Stimulated activated CD4-positive, alpha-beta T cell treated with anti-CD3 and anti-CD28 coated beads, Interleukin-15, amount 100 ng/mL, for 24 hours (primary cell): ENCODE measurements around the gene SYNGR1.
"Not testable (repeated sequence)": the region's sequence is repeated elsewhere in the genome, so short reads cannot be mapped to it uniquely, and the experiment has no call there.

ENCODE experiments used
- DNase-seq: peaks from one replicate; pipeline ENCODE4 v3.0.0-alpha.2; 2020

The SYNGR1 gene

DNA sequence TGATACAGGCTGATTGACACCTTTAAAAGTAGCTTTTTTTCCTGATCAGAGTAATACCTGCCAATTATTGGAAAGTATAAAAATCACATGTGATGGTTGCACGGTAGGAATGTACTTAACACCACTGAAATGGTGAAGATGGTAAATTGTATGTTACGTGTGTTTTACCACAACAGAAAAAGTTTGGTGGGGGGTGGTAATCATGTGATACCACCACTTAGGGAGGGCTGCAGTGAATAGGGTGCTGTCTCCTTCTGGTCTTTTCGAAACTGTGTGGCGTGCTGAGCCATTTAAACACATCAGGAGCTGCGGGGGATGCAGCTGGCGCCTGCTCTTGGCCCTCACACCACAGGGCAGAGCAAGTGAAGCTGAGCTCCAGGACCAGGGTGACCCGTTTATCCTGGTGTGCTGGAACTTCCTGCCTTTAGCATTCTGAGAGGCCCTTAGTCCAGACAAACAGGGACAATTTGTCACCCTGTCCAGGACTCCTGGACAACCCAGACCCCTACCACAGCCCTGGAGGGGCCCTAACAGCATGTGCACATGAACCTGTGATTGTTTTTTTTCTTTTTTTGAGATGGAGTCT lies 2.6 kb downstream of the SYNGR1 start:
- DNase-seq: no peak

DNA sequence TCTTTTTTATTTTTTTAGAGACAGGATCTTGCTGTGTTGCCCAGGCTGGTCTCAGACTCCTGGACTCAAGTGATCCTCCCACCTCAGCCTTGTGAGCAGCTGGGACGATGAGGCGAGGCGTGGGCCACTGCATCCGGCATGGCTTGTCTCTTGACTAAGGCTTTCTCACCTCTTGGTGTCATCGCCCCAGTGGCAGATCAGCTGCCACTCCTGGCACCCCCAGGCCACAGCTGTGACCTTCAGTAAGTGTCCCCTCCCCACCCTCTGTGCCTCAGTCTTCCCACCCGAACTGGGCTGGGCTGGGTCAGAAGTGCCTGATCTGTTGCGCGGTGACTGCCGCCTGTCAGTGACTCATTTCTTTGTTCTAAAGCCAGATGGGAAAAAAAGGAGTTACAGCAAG lies 3.6 kb downstream of the SYNGR1 start:
- no peak for DNase-seq

DNA sequence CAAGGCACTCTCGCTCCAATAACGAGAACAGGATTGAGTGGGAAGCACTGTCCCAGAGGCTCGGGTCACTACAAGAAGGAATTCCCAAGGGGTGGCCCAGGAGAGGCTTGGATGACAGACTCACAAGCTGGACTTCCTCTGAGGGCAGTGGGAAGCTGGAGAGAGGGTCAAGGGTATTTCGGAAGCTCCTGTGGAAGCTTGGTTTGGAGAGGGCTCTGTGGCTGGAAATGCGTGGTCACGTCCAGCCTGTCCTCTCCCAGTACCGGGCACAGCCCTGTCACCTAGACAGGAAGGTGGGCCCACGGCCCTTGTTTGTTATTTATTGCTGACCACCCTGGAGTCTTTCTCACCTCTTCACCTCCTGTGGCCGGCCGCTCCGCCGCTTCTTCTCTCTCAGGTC lies 5.3 kb downstream of the SYNGR1 start:
- DNase-seq: no peak

DNA sequence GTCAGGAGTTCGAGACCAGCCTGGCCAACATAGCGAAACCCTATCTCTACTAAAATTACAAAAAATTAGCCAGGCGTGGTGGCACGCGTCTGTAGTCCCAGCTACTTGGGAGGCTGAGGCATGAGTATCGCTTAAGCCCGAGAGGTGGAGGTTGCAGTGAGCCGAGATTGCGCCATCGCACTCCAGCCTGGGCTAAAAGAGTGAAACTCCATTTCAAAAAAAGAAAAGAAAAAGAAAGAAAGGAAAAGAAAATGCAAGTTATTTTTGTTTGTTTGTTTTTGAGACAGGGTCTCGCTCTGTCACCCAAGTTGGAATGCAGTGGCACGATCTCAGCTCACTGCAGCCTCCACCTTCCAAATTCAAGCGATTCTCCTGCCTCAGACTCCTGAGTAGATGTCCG lies 6.0 kb downstream of the SYNGR1 start:
- not testable (repeated sequence) for DNase-seq

DNA sequence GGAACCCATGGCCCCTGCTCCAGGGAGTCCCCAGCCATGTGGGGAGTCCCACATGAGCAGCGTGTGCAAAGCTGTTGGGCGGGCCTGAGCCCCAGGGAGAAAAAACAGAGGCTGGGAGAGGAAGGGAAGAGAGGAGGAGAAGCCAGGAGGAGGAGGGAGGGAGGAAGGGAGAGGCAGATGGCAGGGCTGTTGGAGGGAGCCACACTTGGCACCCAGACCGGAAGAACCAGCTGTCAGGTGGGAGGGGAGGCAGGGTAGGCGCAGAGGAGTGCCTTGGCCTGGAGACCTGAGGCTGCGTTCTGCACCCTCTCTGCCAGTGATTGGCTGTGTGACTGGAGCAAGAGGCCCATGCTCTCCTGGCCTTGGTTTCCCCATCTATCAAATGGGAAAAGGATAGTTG lies 6.7 kb downstream of the SYNGR1 start:
- no peak for DNase-seq

DNA sequence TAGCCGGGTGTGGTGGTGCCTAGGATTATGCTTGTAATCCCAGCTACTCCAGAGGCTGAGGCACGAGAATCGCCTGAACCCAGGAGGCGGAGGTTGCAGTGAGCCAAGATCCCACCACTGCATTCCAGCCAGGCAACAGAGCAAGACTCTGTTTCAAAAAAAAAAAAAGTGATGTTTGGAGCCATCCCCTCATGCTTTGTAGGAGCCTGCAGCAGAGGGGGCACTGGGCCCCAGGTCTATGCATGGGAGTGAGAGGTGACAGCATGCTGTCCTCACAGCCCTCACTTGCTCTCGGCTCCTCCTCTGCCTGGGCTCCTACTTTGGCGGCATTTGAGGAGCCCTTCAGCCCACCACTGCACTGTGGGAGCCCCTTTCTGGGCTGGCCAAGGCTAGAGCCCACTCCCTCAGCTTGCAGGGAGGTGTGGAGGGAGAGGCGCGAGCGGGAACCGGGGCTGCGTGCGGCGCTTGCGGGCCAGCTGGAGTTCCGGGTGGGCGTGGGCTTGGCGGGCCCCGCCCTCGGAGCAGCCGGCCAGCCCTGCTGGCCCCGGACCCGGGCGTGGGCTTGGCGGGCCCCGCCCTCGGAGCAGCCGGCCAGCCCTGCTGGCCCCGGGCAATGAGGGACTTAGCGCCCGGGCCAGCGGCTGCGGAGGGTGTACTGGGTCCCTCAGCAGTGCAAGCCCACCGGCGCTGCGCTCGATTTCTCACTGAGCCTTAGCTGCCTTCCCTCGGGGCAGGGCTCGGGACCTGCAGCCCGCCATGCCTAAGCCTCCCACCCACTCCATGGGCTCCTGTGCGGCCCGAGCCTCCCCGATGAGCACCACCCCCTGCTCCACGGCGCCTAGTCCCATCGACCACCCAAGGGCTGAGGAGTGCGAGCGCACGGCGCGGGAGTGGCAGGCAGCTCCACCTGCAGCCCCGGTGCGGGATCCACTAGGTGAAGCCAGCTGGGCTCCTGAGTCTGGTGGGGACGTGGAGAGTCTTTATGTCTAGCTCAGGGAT lies 7.6 kb downstream of the SYNGR1 start:
- DNase-seq: not testable (repeated sequence)

DNA sequence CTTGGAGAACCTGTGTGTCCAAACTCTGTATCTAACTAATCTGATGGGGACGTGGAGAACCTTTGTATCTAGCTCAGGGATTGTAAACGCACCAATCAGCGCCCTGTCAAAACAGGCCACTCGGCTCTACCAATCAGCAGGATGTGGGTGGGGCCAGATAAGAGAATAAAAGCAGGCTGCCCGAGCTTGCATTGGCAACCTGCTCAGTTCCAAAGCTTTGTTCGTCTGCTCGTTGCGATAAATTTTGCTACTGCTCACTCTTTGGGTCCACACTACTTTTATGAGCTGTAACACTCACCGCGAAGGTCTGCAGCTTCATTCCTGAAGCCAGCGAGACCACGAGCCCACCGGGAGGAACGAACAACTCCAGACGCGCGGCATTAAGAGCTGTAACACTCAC lies 8.4 kb downstream of the SYNGR1 start:
- DNase-seq: not testable (repeated sequence)

DNA sequence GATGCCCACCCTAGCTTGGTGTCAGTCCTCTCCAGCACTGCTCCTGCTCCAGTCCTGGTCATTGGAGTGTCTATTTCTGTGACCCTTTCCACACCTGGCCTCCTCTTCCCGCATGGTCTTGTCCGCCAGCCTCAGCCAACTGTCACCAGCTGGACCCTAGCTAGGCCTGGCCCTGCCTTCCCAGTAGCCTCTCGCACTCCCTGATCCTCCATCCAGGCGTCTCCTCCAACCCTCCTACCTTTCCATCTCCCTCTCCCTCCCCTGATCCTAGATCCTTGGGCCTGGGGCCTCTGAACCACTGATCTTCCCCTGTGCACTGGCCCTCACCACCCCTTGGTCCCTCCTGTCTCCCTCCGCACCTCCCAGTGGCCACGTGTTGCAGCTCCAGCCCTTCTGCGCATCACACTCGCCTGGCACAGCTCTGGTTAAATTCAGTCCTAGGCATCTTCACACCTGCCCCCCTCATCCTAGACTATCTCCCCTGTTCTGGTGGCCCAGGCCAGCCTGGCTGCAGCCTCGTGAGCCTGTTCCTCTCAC lies 9.9 kb downstream of the SYNGR1 start:
- DNase-seq: no peak

DNA sequence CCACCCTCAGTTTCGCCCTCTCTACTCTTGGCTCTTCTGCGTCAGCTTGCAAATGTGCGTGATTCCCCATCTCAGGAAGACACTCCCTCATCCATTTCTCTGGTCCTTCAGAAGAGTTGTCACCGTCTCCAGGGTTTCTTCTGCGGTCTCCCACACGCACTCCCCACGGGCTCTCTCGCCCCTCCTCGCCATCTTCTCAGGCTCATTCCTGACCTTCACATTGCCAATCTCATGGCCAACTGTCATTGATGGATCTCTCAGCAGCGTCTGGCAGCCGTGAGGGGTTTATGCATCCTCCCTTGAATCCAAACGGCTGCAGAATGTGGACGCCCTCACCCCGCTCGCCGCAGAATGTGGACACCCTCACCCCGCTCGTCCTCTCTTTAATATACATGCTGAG lies 10.5 kb downstream of the SYNGR1 start:
- DNase-seq: no peak

DNA sequence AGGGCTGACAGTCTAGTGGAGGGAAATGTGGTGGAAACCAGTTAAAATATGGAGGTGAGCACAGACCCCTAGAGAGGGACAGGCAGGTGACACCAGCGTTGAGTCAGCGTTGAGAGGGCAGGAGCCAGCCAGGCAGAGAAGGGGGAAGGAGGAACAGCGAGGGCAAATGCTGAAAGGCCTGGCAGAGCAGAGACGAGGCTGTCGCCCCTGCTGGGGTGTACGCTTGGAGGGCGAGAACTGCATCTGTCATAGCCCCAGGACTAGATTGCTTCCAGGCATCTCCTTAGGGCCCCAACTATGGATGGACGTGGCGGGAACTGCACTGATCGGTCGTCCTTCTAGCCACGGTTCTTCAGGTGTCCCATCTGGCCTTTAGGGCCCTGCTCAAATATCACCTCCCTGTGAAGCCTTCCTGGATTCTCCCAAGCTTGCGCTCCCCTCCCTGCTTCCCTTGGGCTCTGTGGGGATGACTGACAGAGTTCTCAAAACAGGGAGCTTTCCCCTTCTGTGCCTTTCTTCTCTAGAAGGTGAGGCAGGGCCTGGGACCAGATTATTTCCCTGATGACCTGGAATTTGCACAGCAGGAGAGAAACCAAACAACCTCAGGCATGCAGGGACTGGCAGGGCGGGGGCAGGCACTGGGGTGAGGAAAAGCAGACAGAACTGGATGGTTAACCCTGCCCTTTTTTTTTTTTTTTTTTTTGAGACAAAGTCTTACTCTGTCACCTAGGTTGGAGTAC lies 11.1 kb downstream of the SYNGR1 start:
- no peak for DNase-seq

DNA sequence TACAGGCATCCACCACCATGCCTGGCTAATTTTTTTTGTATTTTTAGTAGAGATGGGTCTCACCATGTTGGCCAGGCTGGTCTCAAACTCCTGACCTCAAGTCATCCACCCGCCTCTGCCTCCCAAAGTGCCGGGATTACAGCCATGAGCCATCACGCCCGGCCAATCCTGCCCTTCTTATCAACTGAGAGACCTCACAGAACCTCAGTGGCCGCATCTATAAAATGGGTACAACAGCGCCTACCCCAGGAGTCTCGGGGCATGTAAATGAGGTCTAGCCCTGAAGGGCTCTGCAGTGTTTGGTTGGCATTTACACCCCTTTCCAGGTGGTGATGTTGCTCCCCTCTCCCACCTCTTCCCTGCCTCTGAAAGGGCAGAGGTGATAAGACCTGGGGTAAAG lies 11.7 kb downstream of the SYNGR1 start:
- no peak for DNase-seq

DNA sequence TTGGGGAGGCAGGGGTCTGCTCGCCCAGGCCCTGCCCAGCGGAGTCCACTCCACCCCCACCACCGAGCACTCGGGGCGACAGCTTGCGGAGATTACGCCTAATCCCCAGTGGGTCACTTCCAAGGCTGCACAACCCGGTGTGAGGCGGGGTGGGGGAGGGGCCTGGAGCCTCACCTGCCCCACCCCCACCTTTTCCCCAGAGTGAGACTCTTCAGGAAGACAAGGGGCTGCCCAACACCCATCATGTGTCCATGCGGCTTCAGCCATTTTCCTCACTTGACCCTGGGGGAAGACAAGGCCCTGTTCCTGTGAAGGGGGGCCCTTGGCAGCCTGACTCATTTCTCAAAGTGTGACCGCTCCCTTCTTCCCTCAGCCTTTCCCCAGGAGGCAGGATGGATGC lies 12.5 kb downstream of the SYNGR1 start:
- DNase-seq: no peak

DNA sequence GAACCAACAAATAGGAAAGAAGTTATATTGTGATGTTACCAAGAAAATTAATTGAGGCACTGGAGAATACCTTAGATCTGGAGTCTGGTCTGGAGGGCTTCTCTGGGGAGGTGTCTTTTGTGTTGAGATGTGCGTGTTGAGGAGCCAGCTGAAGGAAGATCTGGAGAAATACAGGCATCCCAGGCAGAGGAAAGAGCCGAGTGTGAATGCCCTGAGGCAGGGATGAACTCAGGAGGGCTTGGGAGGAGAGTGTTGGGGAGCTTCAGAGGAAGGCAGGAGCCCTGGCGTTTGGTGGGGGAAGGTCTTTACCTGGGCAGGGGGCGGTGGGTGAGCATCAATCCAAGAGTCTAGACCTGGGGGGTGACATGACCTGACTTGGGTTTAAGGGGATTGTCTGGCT lies 13.1 kb downstream of the SYNGR1 start:
- DNase-seq: no peak

DNA sequence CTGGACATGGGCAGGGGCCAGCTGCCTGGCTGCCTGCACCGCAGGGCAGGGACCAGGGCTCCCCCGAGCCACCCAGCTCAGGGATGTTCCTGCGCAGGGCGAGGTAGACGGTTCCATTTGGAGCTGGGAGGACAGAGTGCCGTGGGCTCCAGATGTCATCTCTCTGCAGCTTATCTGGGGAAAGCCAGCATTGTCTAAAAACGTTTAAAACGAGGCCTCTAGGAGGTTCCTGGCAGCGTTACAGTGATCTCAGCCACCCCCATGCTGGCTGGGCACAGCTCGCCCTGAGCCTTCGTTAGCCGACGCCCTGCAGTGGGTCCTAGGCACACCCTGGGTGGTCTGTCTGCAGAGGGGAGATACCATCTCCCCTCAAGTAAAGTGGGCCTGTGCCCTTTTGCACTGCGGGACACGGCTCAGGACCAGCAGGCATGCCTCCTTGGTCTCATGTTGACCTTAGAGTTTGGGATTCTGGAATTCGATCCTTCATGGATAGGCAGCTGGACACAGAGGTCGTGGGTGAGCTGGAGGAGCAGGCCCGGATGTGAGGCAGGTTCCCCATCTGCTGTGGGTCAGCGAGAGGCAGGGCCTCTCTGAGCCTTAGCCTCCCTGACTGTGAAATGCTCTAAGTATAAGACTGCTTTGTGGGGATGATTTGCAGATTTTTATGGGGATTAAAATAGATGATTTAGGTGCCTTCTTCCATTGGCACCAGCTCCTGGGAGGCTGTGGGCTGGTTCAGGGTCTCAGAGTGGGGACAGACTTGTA lies 14.1 kb downstream of the SYNGR1 start:
- DNase-seq: no peak

DNA sequence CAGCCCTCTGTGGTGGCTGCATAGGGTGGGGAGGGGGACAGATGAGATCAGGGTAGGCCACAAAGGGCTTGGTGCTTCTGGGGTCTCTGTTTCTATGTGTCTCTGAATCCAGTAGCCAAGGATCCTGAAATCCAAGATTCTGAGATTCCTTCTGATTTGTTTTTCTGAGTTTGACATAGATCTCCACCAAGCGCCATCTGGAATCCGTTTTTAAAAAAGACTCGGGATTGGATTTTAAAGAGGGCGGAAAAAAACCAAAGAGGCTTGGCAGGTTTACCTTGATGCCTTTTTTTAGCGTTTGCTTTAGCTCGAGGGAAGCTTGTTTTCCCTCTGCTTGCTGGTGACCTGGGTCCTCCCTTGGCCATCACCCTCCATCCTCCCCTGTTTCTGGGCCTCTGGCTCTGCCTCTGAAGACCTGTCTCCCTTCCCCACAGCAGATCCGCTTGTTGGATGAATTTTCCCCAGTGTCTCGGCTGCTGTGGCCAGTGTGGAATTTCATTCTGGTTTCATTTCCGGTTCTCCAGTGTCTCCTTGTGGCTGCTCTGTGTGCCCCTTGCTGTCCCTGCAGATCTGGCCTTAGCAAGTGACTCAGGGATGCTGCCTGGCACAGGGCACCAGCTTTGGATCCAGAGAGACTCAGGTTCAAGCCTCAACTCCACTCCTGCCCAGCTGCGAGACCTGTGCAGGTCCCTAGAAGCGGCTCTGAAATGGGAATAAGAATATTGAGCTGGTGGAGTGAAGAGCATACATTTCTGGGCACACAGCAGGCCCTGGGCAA lies 15.1 kb downstream of the SYNGR1 start:
- no peak for DNase-seq

DNA sequence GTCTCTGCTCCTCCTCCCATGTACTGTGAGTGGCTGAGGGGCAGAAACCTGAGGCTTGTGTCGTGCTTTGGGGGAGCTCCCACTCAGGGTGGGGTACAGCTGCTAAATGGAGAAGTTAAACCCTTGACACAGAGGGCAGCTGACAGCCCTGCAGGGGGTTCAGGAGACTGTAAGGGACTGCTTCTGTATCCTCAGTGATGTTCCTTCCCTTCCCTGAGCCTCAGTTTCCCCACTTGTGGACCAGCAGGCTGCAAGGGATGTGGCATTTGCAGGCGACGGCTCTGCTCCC lies 15.6 kb downstream of the SYNGR1 start:
- DNase-seq: no peak

DNA sequence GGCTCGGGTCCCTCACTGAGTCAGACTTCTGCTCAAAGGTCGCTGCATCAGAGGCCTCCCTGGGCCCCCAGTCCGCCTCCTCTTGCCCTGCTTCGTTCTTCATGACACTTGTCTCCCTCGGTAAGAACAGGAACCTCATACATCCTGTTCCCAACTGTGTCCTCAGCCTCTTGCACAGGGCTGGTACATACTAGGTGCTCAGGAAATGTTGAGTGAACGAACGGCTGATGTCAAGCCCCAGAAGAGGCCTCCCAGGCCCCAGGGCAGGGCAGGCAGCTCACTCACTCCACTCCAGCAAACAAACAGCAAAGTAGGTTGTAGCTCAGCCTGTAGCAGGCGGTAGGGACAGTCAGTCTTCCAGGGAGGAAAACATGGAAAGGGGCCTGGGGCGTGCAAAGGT lies 17.2 kb downstream of the SYNGR1 start:
- no peak for DNase-seq

DNA sequence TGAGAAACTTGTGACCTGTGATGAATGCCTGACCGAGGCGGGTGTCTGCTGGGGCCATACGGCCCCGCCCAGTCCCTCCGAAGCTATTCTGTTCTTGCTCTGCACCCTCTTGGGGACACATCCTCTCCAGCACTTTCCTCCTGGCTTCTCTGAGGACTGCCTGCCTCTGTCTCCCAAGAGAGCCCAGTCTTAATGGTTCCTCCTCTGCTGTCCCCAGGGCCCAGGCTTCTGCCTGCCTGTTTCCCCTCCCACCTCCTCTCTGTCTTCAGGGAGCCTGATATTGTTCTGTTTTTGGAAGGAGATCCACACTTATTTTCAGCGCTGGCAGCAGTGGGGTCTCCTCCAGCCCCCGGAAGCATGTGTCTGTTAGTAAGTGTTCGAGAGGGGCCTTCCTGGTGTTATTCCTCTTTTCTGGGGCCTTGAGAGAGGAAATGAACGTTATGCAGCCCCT lies 18.7 kb downstream of the SYNGR1 start:
- no peak for DNase-seq

DNA sequence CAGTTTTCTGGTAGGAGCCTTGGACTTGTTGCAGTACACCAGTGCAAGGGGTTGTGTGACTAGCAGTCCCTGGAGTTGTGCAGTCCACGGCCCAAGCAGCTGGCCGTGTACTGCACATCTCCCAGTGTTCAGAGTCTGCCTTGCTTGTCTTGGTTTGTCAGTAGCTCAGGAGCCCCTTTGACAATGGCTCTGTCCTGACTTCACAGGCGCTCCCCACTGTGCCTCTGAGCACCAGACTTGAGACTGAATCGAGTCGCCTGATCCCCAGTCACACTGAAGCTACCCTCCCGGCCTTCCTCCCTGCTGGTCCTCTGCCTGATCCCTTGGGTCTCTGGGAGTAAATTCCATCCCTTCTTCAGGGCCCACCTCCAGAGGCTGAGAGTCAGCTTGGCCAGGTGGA lies 19.4 kb downstream of the SYNGR1 start:
- DNase-seq: no peak

DNA sequence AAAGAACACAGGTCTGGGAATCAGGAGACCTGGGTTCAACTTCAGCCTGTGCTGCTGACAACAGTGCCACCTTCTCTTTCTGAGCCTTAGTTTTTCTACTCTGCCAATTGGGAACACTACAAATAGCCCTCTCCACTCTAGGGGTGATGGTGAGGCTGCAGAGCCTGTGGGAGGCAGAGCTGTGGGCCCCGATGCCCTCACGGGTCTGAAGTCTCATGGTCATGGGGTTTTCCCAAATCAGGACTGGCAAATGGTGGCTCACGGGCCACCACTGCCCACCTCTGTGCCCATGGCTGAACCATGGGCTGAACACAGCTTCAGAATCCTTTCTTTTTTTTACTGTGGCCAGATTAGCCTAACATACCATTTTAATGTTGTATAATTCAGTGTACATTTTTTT lies 19.8 kb downstream of the SYNGR1 start:
- DNase-seq: no peak

DNA sequence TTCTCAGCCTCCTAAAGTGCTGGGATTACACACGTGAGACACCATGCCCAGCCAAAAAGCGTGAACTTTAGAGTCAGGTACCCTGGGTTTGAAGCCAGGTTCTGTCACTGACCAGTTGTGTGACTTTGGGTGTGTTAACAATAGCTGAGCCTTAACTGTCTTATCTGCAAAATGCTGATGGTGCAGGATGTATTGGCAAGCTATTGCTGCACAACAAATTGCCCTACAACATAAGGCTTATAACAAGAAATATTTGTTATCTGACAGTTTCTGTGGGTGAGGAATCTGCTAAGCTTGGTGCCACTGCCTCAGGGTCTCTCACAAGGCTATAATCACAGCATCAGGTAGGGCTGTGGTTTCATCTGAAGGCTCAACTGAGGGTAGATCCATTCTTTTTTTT lies 21.9 kb downstream of the SYNGR1 start:
- DNase-seq: no peak

DNA sequence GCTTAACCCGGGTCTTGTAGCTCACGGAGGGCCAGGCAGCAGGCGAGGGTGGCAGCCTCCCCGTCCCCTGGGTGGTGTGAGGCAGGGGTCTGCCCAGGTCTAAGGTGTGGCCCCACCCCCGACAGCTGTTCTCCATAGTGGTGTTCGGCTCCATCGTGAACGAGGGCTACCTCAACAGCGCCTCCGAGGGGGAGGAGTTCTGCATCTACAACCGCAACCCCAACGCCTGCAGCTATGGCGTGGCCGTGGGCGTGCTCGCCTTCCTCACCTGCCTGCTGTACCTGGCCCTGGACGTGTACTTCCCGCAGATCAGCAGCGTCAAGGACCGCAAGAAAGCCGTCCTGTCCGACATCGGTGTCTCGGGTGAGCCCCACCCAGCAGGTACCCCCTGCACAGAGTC lies 24.4 kb downstream of the SYNGR1 start:
- no peak for DNase-seq
